Osteoblast (primary cell): ENCODE data around the gene TBC1D8. TPM values are rescaled to one million over a fixed set of nuclear protein-coding genes. Genes with fewer than 3 reads are reported as not detected.
"Not testable (repeated sequence)": the region's sequence is repeated elsewhere in the genome, so short reads cannot be mapped to it uniquely, and the experiment has no call there.

Experiments used
- DNase-seq: peaks from one replicate; pipeline ENCODE4 v3.0.0; 2011; ENCODE audit warnings: low spot score, mixed read lengths; ENCODE audit not compliant: insufficient read length; ENCODE audit errors: missing footprints
- H2AFZ ChIP-seq: 2 replicates; pipeline ENCODE4 v1.6.0; 2011; ENCODE audit warnings: mild to moderate bottlenecking, low read length
- H3K27ac ChIP-seq: 2 replicates; pipeline ENCODE4 v1.5.1; 2011; ENCODE audit warnings: mild to moderate bottlenecking, low read depth, low read length, moderate library complexity
- H3K27me3 ChIP-seq: 2 replicates; pipeline ENCODE4 v1.6.0; 2012; ENCODE audit warnings: mild to moderate bottlenecking, control low read depth, inconsistent platforms, low read length, moderate library complexity; ENCODE audit not compliant: insufficient read depth
- H3K36me3 ChIP-seq: 2 replicates; pipeline ENCODE4 v1.5.1; 2011; ENCODE audit warnings: mild to moderate bottlenecking, low read length, control low read depth, moderate library complexity; ENCODE audit not compliant: insufficient read depth
- H3K4me1 ChIP-seq: 2 replicates; pipeline ENCODE4 v1.5.1; 2011; ENCODE audit warnings: mild to moderate bottlenecking, low read length, control low read depth, moderate library complexity; ENCODE audit not compliant: insufficient read depth
- H3K4me2 ChIP-seq: 2 replicates; pipeline ENCODE4 v1.6.0; 2011; ENCODE audit warnings: mild to moderate bottlenecking, low read length; ENCODE audit not compliant: insufficient read depth
- H3K4me3 ChIP-seq: fragments of 200-600 bp; sonication (generic); 3 replicates; pipeline ENCODE4 v1.5.1; 2012; ENCODE audit warnings: mild to moderate bottlenecking, low read length, inconsistent platforms; ENCODE audit not compliant: insufficient read depth
- H3K79me2 ChIP-seq: 2 replicates; pipeline ENCODE4 v1.6.0; 2012; ENCODE audit warnings: mild to moderate bottlenecking, low read length, control low read depth, inconsistent platforms; ENCODE audit not compliant: insufficient read depth
- H3K9me3 ChIP-seq: 2 replicates; pipeline ENCODE4 v1.5.1; 2011; ENCODE audit warnings: low read depth, low read length, control low read depth
- H4K20me1 ChIP-seq: 2 replicates; pipeline ENCODE4 v1.6.0; 2012; ENCODE audit warnings: mild to moderate bottlenecking, low read length, control low read depth; ENCODE audit not compliant: insufficient read depth
- total RNA-seq: library from RNA; depleted of rRNA; stranded (reverse); fragments of >200 nt; gene quantifications from 2 replicates; pipeline ENCODE4 v1.2.3, GENCODE V29; 2012
- TF ChIP-seq, protein P1 (sequence below): IDR thresholded peaks from 2 replicates; pipeline ENCODE4 v1.5.1; 2011; ENCODE audit warnings: mild to moderate bottlenecking, low read depth, low read length, moderate library complexity; ENCODE audit errors: extremely low read depth

TBC1D8 gene
- total RNA-seq, 1 donor = 13.4 TPM

DNA sequence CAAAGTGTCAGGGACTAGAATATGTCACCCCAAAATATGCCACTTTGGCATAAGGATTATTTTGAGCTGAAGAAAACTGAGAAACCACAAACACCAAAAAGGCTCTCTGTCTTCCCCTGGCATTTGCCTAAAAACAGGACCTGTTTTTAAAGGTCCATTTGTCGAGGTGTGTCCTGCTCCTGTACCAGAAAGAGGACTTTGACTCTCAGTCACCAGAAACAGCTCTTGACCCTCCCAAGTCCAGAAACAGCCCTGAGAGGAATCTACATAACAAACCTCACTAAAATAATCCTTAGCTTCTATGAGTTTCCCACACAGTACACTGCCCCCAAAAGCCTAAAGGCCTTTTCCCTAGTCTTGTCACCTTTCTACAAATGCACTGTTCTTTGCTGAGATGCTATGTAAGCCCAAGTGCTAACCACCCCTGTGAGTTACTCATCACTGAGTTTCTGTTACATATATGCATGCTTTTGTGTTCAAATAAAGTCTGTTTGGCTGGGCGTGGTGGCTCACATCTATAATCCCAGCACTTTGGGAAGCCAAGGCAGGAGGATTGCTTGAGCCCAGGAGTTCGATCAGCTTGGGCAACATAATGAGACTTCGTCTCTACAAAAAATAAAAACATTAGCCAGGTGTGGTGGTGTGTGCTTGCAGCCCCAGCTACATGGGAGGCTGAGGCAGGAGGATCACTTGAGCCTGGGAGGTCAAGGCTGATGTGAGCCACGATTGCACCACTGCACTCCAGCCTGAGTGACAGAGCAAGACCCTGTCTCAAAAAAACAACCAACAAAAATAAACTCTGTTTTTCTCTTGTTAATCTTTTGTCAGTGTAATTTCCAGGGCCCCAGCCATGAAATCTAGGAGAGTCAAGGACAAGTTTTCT, 93.9 kb downstream of the TBC1D8 start:
- Histone ChIP-seq H4K20me1 (no peaks in the 10 kb centered on the region), H2AFZ (no peak overlapping the region), H3K27me3 (no peaks in the 10 kb centered on the region), H3K4me3 (no peak overlapping the region), H3K27ac (no peak overlapping the region), H3K9me3 (no peaks in the 10 kb centered on the region), H3K4me2 (no peak overlapping the region), H3K4me1 (no peaks in the 10 kb centered on the region), H3K36me3 (no peaks in the 10 kb centered on the region), H3K79me2 (no peaks in the 10 kb centered on the region)
- TF ChIP-seq, protein P1, sequence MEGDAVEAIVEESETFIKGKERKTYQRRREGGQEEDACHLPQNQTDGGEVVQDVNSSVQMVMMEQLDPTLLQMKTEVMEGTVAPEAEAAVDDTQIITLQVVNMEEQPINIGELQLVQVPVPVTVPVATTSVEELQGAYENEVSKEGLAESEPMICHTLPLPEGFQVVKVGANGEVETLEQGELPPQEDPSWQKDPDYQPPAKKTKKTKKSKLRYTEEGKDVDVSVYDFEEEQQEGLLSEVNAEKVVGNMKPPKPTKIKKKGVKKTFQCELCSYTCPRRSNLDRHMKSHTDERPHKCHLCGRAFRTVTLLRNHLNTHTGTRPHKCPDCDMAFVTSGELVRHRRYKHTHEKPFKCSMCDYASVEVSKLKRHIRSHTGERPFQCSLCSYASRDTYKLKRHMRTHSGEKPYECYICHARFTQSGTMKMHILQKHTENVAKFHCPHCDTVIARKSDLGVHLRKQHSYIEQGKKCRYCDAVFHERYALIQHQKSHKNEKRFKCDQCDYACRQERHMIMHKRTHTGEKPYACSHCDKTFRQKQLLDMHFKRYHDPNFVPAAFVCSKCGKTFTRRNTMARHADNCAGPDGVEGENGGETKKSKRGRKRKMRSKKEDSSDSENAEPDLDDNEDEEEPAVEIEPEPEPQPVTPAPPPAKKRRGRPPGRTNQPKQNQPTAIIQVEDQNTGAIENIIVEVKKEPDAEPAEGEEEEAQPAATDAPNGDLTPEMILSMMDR = no peak
- peak; percentile 41 for DNase-seq

DNA sequence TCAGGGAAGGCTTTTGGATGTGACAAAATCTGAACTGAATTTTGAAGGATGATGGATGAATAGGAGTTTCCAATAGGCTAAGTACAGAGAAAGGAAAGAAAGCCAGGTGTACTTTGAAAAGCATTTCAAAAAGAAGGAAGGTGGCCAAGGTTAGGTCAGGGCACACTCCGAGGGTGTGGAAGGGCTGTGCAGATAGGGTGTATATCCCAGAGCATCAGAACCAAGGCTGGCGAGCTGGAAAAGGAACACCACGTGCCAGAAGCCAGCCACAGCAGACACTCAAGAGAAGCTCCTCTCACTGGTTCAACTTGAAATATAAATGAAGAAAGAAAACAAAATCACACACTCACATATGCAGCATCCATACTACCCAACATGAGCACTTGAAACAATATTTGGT, 98.1 kb downstream of the TBC1D8 start:
- Histone ChIP-seq H3K27ac (no peak overlapping the region), H3K36me3 (no peaks in the 10 kb centered on the region), H3K27me3 (no peaks in the 10 kb centered on the region), H2AFZ (no peak overlapping the region), H4K20me1 (no peaks in the 10 kb centered on the region), H3K4me2 (no peak overlapping the region), H3K9me3 (no peaks in the 10 kb centered on the region), H3K4me3 (no peak overlapping the region), H3K79me2 (no peaks in the 10 kb centered on the region), H3K4me1 (no peaks in the 10 kb centered on the region)
- no peak for DNase-seq
- TF ChIP-seq, protein P1 = no peak

DNA sequence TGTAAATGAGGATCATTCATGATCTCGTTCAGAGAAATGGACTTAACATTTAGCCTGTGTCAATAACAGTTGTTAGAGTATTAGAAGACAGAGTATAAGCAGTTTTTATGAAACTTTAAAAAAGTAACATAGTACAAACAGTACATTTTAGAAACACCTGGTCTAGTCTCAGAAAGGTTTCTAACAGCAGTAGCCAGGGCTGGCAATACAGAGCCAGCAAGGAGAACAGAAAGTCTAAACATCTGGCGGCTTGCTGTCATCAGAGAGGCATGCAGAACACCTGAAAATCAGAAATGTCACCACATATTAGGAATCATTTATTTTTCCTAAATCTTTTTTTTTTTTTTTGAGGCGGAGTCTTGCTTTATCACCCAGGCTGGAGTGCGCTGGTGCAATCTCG, 99.0 kb downstream of the TBC1D8 start:
- H2AFZ ChIP-seq = no peak overlapping the region
- H3K27me3 ChIP-seq = no peaks in the 10 kb centered on the region
- no peaks in the 10 kb centered on the region for H4K20me1 ChIP-seq
- H3K27ac ChIP-seq = no peak overlapping the region
- no peaks in the 10 kb centered on the region for H3K4me1 ChIP-seq
- H3K4me2 ChIP-seq = no peak overlapping the region
- H3K4me3 ChIP-seq = no peak overlapping the region
- H3K79me2 ChIP-seq = no peaks in the 10 kb centered on the region
- TF ChIP-seq, protein P1 = no peak
- no peaks in the 10 kb centered on the region for H3K36me3 ChIP-seq
- H3K9me3 ChIP-seq = no peaks in the 10 kb centered on the region
- DNase-seq = no peak

DNA sequence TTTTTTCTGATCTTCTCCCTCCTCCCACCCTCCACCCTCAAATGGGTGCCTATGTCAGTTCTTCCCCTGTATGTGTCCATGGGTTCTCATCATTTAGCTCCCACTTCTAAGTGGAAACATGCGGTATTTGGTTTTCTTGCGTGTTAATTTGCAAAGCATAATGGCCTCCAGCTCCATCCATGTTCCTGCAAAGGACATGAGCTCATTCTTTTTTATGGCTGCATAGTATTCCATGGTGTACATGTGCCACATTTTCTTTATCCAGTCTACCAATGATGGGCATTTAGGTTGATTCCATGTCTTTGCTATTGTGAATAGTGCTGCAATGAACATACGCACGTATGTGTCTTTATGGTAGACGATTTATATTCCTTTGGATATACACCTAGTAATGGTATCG, 100.3 kb downstream of the TBC1D8 start:
- not testable (repeated sequence) for H3K4me2 ChIP-seq, H3K9me3 ChIP-seq, H4K20me1 ChIP-seq, H2AFZ ChIP-seq, H3K36me3 ChIP-seq, H3K4me1 ChIP-seq, H3K27me3 ChIP-seq, H3K79me2 ChIP-seq, H3K27ac ChIP-seq, DNase-seq, H3K4me3 ChIP-seq
